NK-92 (cell line): ENCODE measurements around the gene MYBPC2.
"Not testable (repeated sequence)": the region's sequence is repeated elsewhere in the genome, so short reads cannot be mapped to it uniquely, and the experiment has no call there.

ENCODE experiments used
- DNase-seq: peaks from one replicate; lab custom pipeline; 2025; ENCODE audit not compliant: unreplicated experiment; lab: John Stamatoyannopoulos, UW

Gene MYBPC2

DNA sequence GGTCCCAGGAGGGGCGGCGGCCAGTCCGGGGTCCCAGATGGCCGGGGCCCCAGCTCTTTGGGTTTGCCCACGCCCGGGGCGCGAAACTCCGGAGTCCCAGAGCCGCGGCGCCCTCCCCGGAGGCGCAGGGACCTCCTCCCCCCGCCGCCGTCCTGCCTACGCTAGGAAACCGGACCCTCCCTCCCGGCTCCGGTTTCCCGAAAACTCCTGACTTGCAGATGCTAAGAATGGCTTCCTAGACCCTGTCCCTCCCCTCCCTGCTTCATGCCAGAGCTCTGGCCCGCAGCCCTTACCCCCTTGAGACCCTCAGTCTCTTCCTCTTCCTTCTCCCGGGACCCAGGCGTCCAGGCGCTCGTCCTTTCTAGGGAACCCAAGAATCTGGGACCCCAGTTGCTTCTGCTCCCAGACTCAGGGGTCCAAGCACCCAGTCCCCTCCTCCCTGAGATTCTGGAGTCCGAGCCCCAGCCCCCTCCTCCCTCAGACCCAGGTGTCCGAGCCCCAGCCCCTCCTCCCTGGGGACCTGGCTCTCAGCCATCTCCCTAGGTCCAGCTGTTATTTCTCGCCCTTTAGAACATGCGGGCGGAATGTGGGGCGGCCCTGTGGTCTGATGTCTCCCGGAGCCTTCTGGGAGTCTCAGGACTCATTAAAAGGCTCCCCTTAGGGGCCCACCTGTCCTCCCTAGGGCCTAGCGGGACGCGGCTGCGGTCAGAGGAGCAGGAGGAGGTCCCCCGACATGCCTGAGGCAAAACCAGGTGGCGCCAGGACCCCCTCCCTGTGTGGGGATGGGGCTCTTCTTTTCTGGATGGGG, at the start of gene MYBPC2:
Gene MYBPC2, plus strand, starts transcription at position 672 of the 808 bp plus-strand sequence. Its CDS starts 62 bp downstream, at position 734.
- DNase-seq = no peak

DNA sequence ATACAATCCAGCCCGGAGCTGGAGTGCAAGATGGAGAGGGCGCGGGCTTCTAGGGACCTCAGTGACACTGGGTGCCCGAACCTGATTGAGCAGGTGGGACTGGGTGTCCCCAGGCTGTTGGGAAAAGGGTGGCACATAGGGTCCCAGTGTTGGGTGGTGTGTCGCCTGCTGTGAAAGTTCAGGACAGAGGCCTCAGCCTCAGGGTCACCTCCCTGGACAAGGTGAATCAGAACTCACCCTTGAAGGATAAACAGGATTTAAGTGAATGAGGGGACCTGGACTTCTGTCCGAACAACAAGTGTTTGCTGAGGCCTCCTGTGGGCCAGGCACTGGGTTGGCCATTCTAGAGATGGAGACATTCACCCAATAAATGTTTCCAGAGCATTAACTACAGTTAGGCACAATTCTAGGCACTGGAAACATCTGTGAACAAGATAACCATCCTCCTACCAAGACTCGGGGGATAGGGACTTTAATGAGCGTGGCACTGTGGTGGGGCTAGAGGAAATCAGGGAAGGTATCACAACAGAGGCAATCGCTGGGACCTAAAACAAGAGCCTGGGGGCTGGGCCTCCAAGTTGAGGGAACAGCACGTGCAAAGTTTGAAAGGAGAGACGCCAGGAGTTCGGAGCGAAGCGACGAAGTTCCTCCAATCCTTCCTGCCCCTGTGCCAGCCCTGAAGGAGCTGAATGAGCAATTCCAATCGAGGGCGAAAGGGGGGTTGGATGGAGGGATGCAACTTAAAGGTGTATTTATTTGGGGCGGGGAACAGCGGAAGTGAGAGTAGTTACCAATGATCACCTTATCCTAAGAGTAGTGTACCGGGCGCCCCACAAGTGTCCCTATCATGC, 49.5 kb upstream of the MYBPC2 start:
- DNase-seq = no peak

DNA sequence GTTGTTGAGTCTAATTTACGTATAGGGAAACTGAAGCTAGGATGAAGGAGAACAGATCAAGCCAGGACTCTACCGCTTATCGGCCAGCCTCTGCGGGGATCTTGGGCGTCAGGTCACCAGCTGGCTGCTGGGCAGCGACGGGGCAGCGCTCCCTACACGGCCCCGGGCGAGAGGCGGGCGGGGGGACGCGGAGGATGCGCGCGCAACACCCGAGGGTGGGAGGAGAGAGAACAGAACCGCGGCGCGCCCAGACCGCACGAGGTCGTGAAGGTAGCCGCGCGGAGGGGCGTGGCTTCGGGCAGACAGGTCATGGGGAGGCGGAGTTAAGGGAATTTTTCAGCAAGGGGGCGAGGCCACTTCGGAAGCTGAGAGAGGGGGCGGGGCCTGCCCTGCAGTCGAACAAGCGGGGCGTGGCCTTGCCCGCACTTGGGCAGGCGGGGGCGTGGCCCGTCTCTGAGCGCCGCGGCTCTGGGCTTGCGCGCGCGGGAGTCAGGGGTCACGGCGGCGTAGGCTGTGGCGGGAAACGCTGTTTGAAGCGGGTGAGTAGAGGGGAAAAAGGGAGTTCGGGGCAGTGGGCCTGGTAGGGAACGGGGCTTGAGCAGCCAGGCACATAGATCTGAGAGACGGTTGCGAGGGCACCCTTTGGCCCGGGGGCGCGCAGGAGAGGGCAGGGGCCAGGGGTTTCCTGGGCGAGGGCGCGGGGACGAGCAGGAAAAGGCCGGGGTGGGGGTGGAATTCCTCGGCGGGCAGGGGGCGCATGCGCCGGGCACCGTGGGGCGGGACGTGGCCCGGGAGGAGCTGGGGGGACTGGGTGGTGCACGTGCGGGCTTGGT, 48.6 kb upstream of the MYBPC2 start, which contains the start of gene POLD1:
Gene POLD1, plus strand, starts transcription at position 496 of the 833 bp plus-strand sequence. CDS start 14,505 bp downstream, outside the sequence.
- peak; percentile 91 for DNase-seq

DNA sequence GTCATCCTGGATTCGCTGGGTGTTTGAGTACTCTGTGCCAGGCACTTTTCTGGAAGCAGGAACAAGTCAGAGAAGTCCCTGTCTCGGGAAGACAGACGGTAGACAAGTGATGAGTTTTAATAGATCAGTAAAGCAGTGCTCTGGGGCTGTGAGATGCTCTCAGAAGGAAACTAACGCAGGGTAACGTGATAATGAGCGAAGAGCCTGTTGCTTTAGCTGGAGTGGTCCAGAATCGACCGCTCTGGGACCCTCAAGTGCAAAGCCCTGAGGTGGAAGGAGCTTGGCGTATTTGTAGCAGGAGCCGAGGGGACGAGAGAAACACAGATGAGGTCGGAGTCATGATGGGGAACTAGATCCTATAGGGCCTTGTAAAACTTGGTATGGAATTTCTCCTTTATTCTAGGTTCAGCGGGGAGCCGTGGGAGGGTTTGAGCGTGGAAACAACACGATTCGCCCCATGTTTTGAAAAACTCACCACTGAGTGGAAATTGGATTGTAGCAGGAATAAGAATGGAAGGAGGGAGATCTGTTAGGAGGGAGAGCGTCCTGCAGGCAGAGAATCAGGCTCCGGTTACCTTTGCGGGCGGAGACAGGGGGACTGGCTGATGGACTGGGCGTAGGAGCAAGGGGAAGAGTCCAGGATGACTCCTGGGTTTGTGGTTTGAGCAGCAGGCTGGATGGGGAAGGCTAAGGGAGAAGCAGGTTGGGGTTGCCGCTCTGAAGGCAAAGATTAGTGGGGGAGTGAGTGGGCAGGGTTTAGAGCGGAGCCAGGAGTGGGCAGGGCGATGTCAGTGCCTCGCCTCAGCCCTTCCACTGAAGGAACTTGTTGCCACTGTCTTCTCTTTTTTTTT, 47.8 kb upstream of the MYBPC2 start:
- no peak for DNase-seq

- no peak for DNase-seq
Observed at GRCh38 chr19:50387176-50387867, 45.4 kb upstream of the MYBPC2 start.

DNA sequence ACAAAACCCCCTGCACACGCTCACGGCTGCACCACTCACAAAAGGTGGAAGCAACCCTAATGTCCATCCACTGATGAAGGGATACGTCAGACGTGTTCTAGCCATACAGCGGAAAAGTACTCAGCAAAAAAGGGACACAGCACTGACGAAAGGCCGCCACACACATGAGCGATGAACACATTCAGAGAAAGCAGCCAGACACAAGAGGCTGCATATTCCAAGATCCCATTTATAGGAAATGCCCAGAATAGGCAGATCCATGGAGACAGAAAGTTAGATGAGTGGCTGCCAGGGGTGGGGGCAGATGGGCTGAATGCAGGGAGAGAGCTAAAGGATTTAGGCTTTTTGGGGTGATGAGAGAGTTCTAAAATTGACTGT, 44.8 kb upstream of the MYBPC2 start:
- no peak for DNase-seq

DNA sequence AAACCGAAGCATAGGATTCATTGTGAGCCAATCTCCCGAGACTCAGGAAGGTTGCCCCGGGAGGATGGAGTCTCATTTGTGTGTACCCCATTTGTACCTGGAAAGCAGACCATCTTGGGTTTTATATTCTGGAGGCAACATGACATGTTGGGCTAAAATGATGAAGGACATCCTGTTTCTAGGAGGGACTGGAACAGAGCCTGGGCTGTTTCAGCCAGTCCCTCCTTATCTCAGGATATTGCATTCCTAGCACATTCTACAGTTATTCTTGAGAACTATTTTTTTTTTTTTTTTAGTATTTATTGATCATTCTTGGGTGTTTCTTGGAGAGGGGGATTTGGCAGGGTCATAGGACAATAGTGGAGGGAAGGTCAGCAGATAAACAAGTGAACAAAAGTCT, 42.4 kb upstream of the MYBPC2 start:
- not testable (repeated sequence) for DNase-seq

- DNase-seq = not testable (repeated sequence)
Observed at GRCh38 chr19:50390952-50391351, 41.7 kb upstream of the MYBPC2 start.

- DNase-seq = no peak
Observed at GRCh38 chr19:50392759-50393158, 39.9 kb upstream of the MYBPC2 start.

GRCh38 chr19:50393589-50393988, 39.1 kb upstream of the MYBPC2 start:
- no peak for DNase-seq

DNA sequence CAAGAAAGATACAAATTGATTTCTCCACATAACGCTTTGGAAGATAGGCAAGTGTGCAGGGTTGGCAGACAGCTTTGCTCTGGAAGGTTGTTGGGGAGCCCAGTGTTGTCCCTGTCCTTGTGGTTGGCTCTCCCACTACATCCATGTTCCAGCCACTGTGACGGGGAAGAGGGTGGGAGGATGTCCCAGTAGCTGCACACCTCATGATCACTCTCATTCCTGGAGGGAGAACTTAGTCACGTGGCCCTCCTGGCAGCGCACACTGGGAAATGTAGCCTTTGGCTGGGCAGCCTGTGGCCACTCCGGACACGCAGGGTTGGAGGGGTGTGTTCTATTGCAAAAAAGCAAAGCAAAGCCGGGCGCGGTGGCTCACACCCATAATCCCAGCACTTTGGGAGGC, 38.7 kb upstream of the MYBPC2 start:
- DNase-seq = no peak

DNA sequence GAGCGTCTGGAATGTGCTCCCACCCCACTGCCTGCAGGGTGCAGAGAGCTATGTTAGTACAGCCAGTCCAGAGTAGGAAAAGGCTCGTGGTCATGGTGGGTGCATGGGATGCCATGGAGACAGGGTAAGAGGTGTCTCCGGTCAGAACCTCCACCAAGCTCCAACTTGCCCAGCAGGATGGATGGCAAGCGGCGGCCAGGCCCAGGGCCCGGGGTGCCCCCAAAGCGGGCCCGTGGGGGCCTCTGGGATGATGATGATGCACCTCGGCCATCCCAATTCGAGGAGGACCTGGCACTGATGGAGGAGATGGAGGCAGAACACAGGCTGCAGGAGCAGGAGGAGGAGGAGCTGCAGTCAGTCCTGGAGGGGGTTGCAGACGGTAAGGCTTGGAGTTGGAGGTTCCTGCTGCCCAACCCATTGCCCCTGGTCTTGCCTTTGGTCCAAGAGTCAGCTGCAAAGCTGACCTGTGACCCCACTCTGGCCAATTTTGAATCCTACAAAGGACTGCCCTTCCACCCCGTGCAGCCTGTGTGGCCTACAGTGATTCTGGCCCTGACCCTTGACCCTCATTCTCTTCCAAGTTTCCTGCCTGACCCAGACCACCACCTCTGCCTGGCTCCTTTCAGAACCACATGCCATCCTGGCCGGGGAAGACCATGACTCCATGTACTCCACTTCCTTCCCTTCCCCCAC, 33.9 kb upstream of the MYBPC2 start:
- no peak for DNase-seq

GRCh38 chr19:50399368-50399745, 33.3 kb upstream of the MYBPC2 start:
- no peak for DNase-seq

DNA sequence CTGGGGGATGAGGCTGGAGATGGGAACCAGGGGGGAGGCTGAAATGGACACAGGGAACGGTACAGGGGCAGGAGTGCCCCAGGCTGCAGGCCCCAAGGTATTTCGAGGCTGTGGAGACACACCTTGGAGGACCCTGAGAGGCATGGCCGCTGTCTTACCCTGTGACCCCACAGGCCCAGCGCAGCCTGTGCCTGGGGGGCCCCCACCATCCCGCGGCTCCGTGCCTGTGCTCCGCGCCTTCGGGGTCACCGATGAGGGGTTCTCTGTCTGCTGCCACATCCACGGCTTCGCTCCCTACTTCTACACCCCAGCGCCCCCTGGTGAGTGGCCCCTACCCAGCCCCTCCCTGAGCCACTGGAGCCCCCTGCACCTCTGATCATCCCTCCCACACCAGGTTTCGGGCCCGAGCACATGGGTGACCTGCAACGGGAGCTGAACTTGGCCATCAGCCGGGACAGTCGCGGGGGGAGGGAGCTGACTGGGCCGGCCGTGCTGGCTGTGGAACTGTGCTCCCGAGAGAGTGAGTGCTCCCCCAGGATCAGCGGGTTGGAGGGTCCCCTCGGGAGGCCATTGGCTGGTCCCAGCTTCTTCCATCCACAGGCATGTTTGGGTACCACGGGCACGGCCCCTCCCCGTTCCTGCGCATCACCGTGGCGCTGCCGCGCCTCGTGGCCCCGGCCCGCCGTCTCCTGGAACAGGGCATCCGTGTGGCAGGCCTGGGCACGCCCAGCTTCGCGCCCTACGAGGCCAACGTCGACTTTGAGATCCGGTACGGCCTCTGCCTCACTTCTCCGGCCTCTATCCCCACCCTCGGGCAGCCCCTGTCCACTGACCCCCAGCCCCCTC, 30.9 kb upstream of the MYBPC2 start:
- no peak for DNase-seq

- no peak for DNase-seq
Observed at GRCh38 chr19:50402544-50403301, 30.0 kb upstream of the MYBPC2 start.

- no peak for DNase-seq
Observed at GRCh38 chr19:50406156-50406820, 26.4 kb upstream of the MYBPC2 start.

DNA sequence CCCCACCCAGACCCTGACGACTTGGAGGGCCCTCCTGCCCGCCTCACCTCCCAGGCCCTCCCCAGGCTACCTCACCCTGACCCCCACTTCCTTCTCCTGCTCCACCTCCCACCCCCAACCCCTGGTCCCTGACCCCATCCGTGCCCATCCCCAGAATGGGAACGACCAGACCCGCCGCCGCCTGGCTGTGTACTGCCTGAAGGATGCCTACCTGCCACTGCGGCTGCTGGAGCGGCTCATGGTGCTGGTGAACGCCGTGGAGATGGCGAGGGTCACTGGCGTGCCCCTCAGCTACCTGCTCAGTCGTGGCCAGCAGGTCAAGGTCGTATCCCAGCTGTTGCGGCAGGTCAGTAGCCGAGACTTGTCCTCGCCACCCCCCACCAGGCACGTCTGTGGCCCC, 25.9 kb upstream of the MYBPC2 start:
- DNase-seq = no peak
